Activated B cell treated with CpG ODN at 0.5 μM for 24 hours (primary cell): ENCODE measurements around the gene PCGF2. TPM values are rescaled to one million over a fixed set of nuclear protein-coding genes. Genes with fewer than 3 reads are reported as not detected.
A peak's percentile ranks its signal among the peaks of the same experiment; 100 is the strongest.

ENCODE experiments used
- ATAC-seq: fragments of 200-7000 bp; cut with Tn5 transposase; one replicate; pipeline ENCODE4 v1.10.0; 2021; ENCODE audit warnings: low read depth, mild to moderate bottlenecking, moderate library complexity
- CTCF ChIA-PET: fragments of 350-600 bp; sonication (Branson Sonifier 250); formaldehyde crosslinking; loops from one replicate; lab custom pipeline; 2021; ENCODE audit warnings: antibody characterized with exemption; lab: Charles Lee
- POLR2A ChIA-PET: fragments of 350-600 bp; sonication (Branson Sonifier 250); formaldehyde crosslinking; loops from one replicate; lab custom pipeline; 2021; ENCODE audit warnings: antibody characterized with exemption; lab: Charles Lee
- DNase-seq: peaks from one replicate; pipeline ENCODE4 v3.0.0; 2022
- H3K27ac Mint-ChIP-seq: one replicate; pipeline ENCODE4 v1.8.0; 2020; ENCODE audit warnings: mixed read lengths
- H3K27me3 Mint-ChIP-seq: one replicate; pipeline ENCODE4 v1.8.0; 2021; ENCODE audit warnings: mixed read lengths
- H3K36me3 Mint-ChIP-seq: one replicate; pipeline ENCODE4 v1.8.0; 2021; ENCODE audit warnings: low read depth, mixed read lengths
- H3K4me1 Mint-ChIP-seq: one replicate; pipeline ENCODE4 v1.8.0; 2021; ENCODE audit warnings: mixed read lengths
- H3K4me3 Mint-ChIP-seq: one replicate; pipeline ENCODE4 v1.8.0; 2020; ENCODE audit warnings: mild to moderate bottlenecking, mixed read lengths
- H3K9me3 Mint-ChIP-seq: one replicate; pipeline ENCODE4 v1.8.0; 2020; ENCODE audit warnings: mixed read lengths
- intact Hi-C: fragments of 100-400 bp; cut with micrococcal nuclease; formaldehyde crosslinking; loops from one replicate; pipeline ENCODE4 v1.15.1; 2024
- total RNA-seq: library from RNA; stranded (reverse); gene quantifications from 2 replicates; pipeline ENCODE4 v1.2.3, GENCODE V29; 2022
- TF ChIP-seq, protein P1 (sequence below): fragments of 200-600 bp; IDR thresholded peaks from one replicate; pipeline ENCODE4 v1.8.0; 2022; ENCODE audit warnings: antibody characterized with exemption, mild to moderate bottlenecking

The PCGF2 gene
- total RNA-seq, 1 donor from 2014 or later = not detected

DNA sequence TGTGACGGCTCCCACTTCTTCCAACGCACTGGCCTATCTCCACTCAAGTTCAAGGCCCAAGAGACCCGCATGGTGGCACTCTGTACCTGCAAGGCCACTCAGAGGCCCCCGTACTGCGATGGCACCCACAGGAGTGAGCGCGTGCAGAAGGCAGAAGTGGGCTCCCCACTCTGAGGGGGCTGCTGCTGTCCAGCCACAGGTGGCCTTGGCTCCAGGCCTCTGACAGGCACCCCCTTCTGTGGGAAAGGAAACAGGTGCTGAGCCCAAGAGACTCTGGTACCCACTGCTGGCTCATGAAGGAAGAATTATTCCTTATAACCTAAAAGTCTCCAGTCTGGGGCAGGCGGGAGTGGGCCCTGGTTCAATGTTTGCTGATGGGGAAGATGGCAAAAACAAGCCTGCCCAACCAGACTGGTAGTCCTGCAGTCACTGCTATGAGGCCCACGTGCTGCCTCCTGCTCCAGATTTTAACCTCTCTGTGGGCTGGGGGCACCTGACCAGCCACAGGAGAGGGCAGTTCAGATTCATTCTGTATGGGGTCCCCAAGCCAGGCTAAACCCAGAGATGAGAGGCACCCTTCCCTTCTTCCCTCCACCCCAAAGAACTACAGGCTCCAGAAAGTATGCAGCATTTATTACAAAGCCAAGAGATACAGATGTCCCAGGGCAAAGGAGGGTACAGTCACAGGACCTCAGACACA lies 14.7 kb downstream of the PCGF2 start:
- Mint-ChIP-seq H3K36me3 (peaks cover 4% of the 10 kb centered on the region), H3K27ac (no peak overlapping the region), H3K9me3 (no peaks in the 10 kb centered on the region), H3K4me3 (no peak overlapping the region), H3K4me1 (peaks cover 38% of the 10 kb centered on the region), H3K27me3 (no peaks in the 10 kb centered on the region)
- POLR2A ChIA-PET = no interaction called here
- no peak for ATAC-seq
- intact Hi-C loops = loop anchor here (1.0 kb wide), 1 partner anchor 420 kb away; no protein-coding TSS in a partner anchor
- CTCF ChIA-PET = interaction anchor here (1.2 to 4.8 kb wide), 7 partner anchors 17 to 175 kb away, joined by 3 to 135 read pairs (median 11); partner anchors contain the start of genes EPOP and PSMB3
- TF ChIP-seq, protein P1, sequence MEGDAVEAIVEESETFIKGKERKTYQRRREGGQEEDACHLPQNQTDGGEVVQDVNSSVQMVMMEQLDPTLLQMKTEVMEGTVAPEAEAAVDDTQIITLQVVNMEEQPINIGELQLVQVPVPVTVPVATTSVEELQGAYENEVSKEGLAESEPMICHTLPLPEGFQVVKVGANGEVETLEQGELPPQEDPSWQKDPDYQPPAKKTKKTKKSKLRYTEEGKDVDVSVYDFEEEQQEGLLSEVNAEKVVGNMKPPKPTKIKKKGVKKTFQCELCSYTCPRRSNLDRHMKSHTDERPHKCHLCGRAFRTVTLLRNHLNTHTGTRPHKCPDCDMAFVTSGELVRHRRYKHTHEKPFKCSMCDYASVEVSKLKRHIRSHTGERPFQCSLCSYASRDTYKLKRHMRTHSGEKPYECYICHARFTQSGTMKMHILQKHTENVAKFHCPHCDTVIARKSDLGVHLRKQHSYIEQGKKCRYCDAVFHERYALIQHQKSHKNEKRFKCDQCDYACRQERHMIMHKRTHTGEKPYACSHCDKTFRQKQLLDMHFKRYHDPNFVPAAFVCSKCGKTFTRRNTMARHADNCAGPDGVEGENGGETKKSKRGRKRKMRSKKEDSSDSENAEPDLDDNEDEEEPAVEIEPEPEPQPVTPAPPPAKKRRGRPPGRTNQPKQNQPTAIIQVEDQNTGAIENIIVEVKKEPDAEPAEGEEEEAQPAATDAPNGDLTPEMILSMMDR = no peak
- DNase-seq = no peak

- peak overlapping the region; percentile 37 for H3K4me3 Mint-ChIP-seq
- H3K36me3 Mint-ChIP-seq = peaks cover 4% of the 10 kb centered on the region
- ATAC-seq (no peak), DNase-seq (no peak)
- intact Hi-C loops = loop anchor here (1.0 kb wide), 1 partner anchor 421 kb away; no protein-coding TSS in a partner anchor
- peak overlapping the region; percentile 62 for H3K27ac Mint-ChIP-seq
- POLR2A ChIA-PET = interaction anchor here (2.8 kb wide), 1 partner anchor 27 kb away, joined by 31 read pairs; the partner anchor contains the start of gene MLLT6
- no peaks in the 10 kb centered on the region for H3K27me3 Mint-ChIP-seq
- H3K9me3 Mint-ChIP-seq = no peaks in the 10 kb centered on the region
- CTCF ChIA-PET = interaction anchor here (1.4 to 4.2 kb wide), 4 partner anchors 28 to 174 kb away, joined by 3 to 41 read pairs (median 14); partner anchors contain the start of genes EPOP and MLLT6
- peaks cover 42% of the 10 kb centered on the region for H3K4me1 Mint-ChIP-seq
- TF ChIP-seq, protein P1 = no peak
Measured at GRCh38 chr17:38732376-38733281, 15.5 kb downstream of the PCGF2 start.

DNA sequence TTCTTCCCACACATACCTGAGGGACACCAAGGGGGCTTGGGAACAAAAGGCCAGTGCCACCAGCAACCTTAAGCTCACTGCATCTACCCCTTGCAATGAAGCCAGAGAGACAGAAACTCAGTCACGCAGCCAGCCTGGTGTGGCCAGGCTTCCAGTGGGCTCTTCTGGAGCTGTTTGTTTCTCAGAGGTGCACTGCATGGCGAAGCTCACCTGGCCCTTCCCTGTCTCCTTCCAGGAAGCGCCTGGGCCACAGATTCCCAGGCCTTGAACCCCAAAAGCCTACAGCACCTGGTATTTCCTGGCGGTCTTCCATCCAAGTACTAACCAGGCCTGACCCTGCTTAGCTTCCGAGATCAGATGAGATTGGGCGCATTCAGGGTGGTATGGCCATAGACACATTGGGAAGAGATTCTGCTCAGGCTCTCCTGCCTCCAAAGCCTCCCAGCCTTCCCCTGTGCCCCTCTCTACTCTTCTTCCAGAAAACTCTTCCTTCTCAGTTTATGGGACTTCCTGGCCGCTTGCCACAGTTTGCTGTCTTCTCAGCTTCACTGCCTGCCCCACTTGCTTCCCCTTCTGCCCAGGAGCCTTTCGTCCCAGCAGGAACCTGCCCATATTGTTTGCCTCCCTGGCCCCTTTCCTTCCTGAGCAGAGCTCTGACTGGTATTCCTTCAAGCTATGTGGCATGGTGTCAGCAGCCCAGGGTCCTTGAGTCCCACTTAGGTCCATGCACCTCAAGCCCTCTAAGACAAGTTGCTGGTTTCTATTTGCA lies 16.4 kb downstream of the PCGF2 start:
- H3K27ac Mint-ChIP-seq = peak overlapping the region; percentile 62
- H3K9me3 Mint-ChIP-seq = no peaks in the 10 kb centered on the region
- ATAC-seq (no peak), DNase-seq (no peak)
- TF ChIP-seq, protein P1 = no peak
- H3K27me3 Mint-ChIP-seq = no peaks in the 10 kb centered on the region
- CTCF ChIA-PET = interaction anchor here (1.1 to 3.4 kb wide), 4 partner anchors 27 to 173 kb away, joined by 3 to 22 read pairs (median 5); partner anchors contain the start of genes EPOP and MLLT6
- peaks cover 4% of the 10 kb centered on the region for H3K36me3 Mint-ChIP-seq
- peaks cover 51% of the 10 kb centered on the region for H3K4me1 Mint-ChIP-seq
- POLR2A ChIA-PET = interaction anchor here (1.2 to 2.8 kb wide), 7 partner anchors 17 to 173 kb away, joined by 3 to 31 read pairs (median 9); partner anchors contain the start of gene MLLT6
- peak overlapping the region; percentile 37 for H3K4me3 Mint-ChIP-seq
- intact Hi-C loops = no loop called here

GRCh38 chr17:38730526-38731379 lies 17.4 kb downstream of the PCGF2 start:
- no peaks in the 10 kb centered on the region for H3K9me3 Mint-ChIP-seq
- no peaks in the 10 kb centered on the region for H3K27me3 Mint-ChIP-seq
- peak overlapping the region; percentile 79 for H3K27ac Mint-ChIP-seq
- ATAC-seq (no peak), DNase-seq (no peak)
- intact Hi-C loops = loop anchor here (1.0 kb wide), 4 partner anchors 22 to 171 kb away; partner anchors contain the start of gene PSMB3
- H3K36me3 Mint-ChIP-seq = peaks cover 7% of the 10 kb centered on the region
- ChIA-PET CTCF (interaction anchor here (0.7 to 3.4 kb wide), 7 partner anchors 21 to 172 kb away, joined by 3 to 22 read pairs (median 3); partner anchors contain the start of genes EPOP and MLLT6), POLR2A (interaction anchor here (0.6 to 2.8 kb wide), 11 partner anchors 15 to 172 kb away, joined by 3 to 31 read pairs (median 4); partner anchors contain the start of genes MLLT6, PSMB3 and RPL23)
- H3K4me3 Mint-ChIP-seq = peak overlapping the region; percentile 82
- TF ChIP-seq, protein P1 = no peak
- H3K4me1 Mint-ChIP-seq = peaks cover 56% of the 10 kb centered on the region
